ENCODE results near the gene COX6A2. TPM values are rescaled to one million over a fixed set of nuclear protein-coding genes. Genes with fewer than 3 reads are reported as not detected.
"Not testable (repeated sequence)": the region's sequence is repeated elsewhere in the genome, so short reads cannot be mapped to it uniquely, and the experiment has no call there.

COX6A2 gene
- total RNA-seq, 1 donor from 2014 or later: not detected

GRCh38 chr16:31455601-31456314 lies 27.6 kb upstream of the COX6A2 start:
- Mint-ChIP-seq H3K9me3 (no peaks in the 10 kb centered on the region), H3K36me3 (no peaks in the 10 kb centered on the region), H3K4me1 (peaks cover 52% of the 10 kb centered on the region), H3K27me3 (ENCODE audit: low read depth) (no peaks in the 10 kb centered on the region), H3K4me3 (no peak overlapping the region), H3K27ac (peak overlapping the region; percentile 50)
- no peak for DNase-seq (ENCODE audit: low spot score in 2 of 2, unreplicated experiment in 2 of 2)
- TF ChIP-seq, protein P1, sequence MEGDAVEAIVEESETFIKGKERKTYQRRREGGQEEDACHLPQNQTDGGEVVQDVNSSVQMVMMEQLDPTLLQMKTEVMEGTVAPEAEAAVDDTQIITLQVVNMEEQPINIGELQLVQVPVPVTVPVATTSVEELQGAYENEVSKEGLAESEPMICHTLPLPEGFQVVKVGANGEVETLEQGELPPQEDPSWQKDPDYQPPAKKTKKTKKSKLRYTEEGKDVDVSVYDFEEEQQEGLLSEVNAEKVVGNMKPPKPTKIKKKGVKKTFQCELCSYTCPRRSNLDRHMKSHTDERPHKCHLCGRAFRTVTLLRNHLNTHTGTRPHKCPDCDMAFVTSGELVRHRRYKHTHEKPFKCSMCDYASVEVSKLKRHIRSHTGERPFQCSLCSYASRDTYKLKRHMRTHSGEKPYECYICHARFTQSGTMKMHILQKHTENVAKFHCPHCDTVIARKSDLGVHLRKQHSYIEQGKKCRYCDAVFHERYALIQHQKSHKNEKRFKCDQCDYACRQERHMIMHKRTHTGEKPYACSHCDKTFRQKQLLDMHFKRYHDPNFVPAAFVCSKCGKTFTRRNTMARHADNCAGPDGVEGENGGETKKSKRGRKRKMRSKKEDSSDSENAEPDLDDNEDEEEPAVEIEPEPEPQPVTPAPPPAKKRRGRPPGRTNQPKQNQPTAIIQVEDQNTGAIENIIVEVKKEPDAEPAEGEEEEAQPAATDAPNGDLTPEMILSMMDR (IDR thresholded peaks at IDR 0.05; ENCODE audit: unreplicated experiment): no peak

GRCh38 chr16:31453255-31454204 lies 25.4 kb upstream of the COX6A2 start:
- no peak for DNase-seq (ENCODE audit: low spot score in 2 of 2, unreplicated experiment in 2 of 2)
- H3K27ac Mint-ChIP-seq: peak overlapping the region; percentile 66
- no peaks in the 10 kb centered on the region for H3K27me3 Mint-ChIP-seq (ENCODE audit: low read depth)
- TF ChIP-seq, protein P1 (IDR thresholded peaks at IDR 0.05; ENCODE audit: unreplicated experiment): no peak
- no peaks in the 10 kb centered on the region for H3K9me3 Mint-ChIP-seq
- H3K36me3 Mint-ChIP-seq: no peaks in the 10 kb centered on the region
- no peak overlapping the region for H3K4me3 Mint-ChIP-seq
- H3K4me1 Mint-ChIP-seq: peaks cover 45% of the 10 kb centered on the region

- Mint-ChIP-seq H3K27ac (no peak overlapping the region), H3K36me3 (no peaks in the 10 kb centered on the region), H3K27me3 (ENCODE audit: low read depth) (no peaks in the 10 kb centered on the region), H3K9me3 (no peaks in the 10 kb centered on the region), H3K4me1 (peaks cover 40% of the 10 kb centered on the region), H3K4me3 (no peak overlapping the region)
- no peak for DNase-seq (ENCODE audit: low spot score in 2 of 2, unreplicated experiment in 2 of 2)
- TF ChIP-seq, protein P1 (IDR thresholded peaks at IDR 0.05; ENCODE audit: unreplicated experiment): no peak
These were observed 24.5 kb upstream of the COX6A2 start for GRCh38 chr16:31452631-31453106.

- DNase-seq (ENCODE audit: low spot score in 2 of 2, unreplicated experiment in 2 of 2): peak in 1 of 2 experiments; percentile 62
- Mint-ChIP-seq H3K27me3 (ENCODE audit: low read depth) (no peaks in the 10 kb centered on the region), H3K36me3 (no peaks in the 10 kb centered on the region), H3K4me3 (peak overlapping the region; percentile 51), H3K27ac (peak overlapping the region; percentile 89), H3K9me3 (no peaks in the 10 kb centered on the region), H3K4me1 (peaks cover 34% of the 10 kb centered on the region)
- TF ChIP-seq, protein P1 (IDR thresholded peaks at IDR 0.05; ENCODE audit: unreplicated experiment): peak; percentile 45
These were observed 23.7 kb upstream of the COX6A2 start for GRCh38 chr16:31451681-31452351.

DNA sequence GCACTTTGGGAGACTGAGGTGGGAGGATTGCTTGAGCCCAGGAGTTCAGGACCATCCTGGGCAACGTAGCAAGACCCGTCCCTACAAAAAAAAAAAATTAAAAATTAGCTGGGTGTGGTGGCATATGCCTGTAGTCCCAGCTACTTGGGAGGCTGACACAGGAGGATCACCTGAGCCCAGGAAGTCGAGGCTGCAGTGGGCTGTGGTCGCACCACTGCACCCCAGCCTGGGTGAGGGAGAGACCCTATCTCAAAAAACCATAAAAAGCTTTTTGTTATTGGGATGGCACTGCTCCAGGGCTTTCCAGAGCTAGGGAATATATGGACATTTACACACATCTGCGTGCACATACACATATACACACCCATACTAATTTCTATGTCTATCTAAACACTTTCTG lies 23.0 kb upstream of the COX6A2 start:
- Mint-ChIP-seq H3K27ac (peak overlapping the region; percentile 89), H3K9me3 (no peaks in the 10 kb centered on the region), H3K27me3 (ENCODE audit: low read depth) (no peaks in the 10 kb centered on the region), H3K36me3 (no peaks in the 10 kb centered on the region), H3K4me1 (peaks cover 32% of the 10 kb centered on the region), H3K4me3 (no peak overlapping the region)
- DNase-seq (ENCODE audit: low spot score in 2 of 2, unreplicated experiment in 2 of 2): no peak
- TF ChIP-seq, protein P1 (IDR thresholded peaks at IDR 0.05; ENCODE audit: unreplicated experiment): no peak

DNA sequence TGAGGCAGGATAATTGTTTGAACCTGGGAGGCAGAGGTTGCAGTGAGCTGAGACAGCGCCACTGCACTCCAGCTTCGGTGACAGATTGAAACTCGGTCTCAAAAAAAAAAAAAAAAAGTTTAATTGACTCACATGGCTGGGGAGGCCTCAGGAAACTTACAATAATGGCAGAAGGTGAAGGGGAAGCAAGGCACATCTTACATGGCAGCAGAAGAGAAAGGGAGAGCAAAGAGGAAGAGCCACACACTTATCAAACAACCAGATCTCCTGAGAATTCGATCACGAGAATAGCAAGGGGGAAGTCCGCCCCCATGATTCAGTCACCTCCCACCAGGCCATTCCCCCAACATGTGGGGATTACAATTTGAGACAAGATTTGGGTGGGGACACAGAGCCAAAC lies 17.8 kb upstream of the COX6A2 start:
- H3K4me3 Mint-ChIP-seq; H3K9me3 Mint-ChIP-seq; H3K4me1 Mint-ChIP-seq; H3K36me3 Mint-ChIP-seq; DNase-seq (ENCODE audit: low spot score in 2 of 2, unreplicated experiment in 2 of 2); H3K27me3 Mint-ChIP-seq (ENCODE audit: low read depth); H3K27ac Mint-ChIP-seq: not testable (repeated sequence)
